ENCODE results near the gene TRIB2. TPM values are rescaled to one million over a fixed set of nuclear protein-coding genes. Genes with fewer than 3 reads are reported as not detected.

TRIB2 gene
- total and polyA plus RNA-seq, 2 of the 13 experiments (the other 11 are each of a cell fraction or from before 2014, with no cell fraction given): 1.1 to 2.3 TPM

DNA sequence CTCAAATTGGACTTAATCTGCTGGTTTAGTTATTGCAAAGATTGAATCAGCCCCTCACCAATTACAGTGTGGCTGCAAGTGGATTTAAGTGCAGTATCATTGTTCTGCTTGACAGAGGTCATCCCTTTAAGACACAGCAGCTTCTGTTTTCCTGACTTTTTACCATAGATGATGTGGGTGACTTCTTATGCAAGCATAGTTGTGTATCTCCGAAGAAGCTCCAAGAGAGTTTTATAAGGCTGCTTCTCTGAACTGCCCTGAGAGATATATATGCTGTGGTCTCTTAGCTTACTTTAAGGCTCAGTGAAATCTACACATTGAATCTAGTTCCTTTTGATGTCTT lies 3.5 kb downstream of the TRIB2 start:
- intact Hi-C loops (cut with micrococcal nuclease; ENCODE audit: unreplicated experiment): no loop called here
- in situ Hi-C loops (cut with HindIII; ENCODE audit: extremely low pct_ligation_motif_present, low pct_unique_long_range_greater_than_20kb): no loop called here
- DNase-seq (ENCODE audit: low spot score) (no peak), ATAC-seq (no peak), FAIRE-seq (no peak)
- peaks cover 33% of the 10 kb centered on the region for H3K4me1 ChIP-seq (ENCODE audit: insufficient read depth, low read length)
- H4K20me1 ChIP-seq (ENCODE audit: insufficient read depth, low read length): no peaks in the 10 kb centered on the region
- WGBS (ENCODE audit: low lambda C conversion rate): 5% methylated on average over 1 of the region's 1 CpG
- H3K9me3 ChIP-seq (ENCODE audit: low read length): no peaks in the 10 kb centered on the region
- no peak overlapping the region for H3K9ac ChIP-seq (ENCODE audit: insufficient read depth, low read depth, low read length)
- no peaks in the 10 kb centered on the region for H3K36me3 ChIP-seq (replicated peaks in 1 of 2; ENCODE audit: control insufficient read depth in 1 of 2, insufficient read depth in 2 of 2, low read length in 2 of 2)
- peaks cover 6 to 42% of the 10 kb centered on the region in 2 experiments for H3K27me3 ChIP-seq (ENCODE audit: control insufficient read depth in 1 of 2, insufficient read depth in 2 of 2, low read length in 2 of 2)
- POLR2A ChIA-PET: no interaction called here
- no peak overlapping the region for H2AFZ ChIP-seq (ENCODE audit: low read length)
- no TSS peak for BruUV-seq (replicated peaks)
- no peak overlapping the region for H3K4me3 ChIP-seq (replicated peaks in 1 of 3; ENCODE audit: insufficient read depth in 1 of 3, low read depth in 2 of 3, low read length in 3 of 3)
- H3K79me2 ChIP-seq (ENCODE audit: insufficient read depth, low read length): no peaks in the 10 kb centered on the region
- H3K27ac ChIP-seq (ENCODE audit: extremely low read length, insufficient read depth, low read length): no peak overlapping the region
- no peak overlapping the region for H3K4me2 ChIP-seq (ENCODE audit: low read depth, low read length)
- CTCF ChIA-PET (ENCODE audit: low intra/inter-chr PET ratio, low total read pairs): no interaction called here
- TF ChIP-seq, protein P1, sequence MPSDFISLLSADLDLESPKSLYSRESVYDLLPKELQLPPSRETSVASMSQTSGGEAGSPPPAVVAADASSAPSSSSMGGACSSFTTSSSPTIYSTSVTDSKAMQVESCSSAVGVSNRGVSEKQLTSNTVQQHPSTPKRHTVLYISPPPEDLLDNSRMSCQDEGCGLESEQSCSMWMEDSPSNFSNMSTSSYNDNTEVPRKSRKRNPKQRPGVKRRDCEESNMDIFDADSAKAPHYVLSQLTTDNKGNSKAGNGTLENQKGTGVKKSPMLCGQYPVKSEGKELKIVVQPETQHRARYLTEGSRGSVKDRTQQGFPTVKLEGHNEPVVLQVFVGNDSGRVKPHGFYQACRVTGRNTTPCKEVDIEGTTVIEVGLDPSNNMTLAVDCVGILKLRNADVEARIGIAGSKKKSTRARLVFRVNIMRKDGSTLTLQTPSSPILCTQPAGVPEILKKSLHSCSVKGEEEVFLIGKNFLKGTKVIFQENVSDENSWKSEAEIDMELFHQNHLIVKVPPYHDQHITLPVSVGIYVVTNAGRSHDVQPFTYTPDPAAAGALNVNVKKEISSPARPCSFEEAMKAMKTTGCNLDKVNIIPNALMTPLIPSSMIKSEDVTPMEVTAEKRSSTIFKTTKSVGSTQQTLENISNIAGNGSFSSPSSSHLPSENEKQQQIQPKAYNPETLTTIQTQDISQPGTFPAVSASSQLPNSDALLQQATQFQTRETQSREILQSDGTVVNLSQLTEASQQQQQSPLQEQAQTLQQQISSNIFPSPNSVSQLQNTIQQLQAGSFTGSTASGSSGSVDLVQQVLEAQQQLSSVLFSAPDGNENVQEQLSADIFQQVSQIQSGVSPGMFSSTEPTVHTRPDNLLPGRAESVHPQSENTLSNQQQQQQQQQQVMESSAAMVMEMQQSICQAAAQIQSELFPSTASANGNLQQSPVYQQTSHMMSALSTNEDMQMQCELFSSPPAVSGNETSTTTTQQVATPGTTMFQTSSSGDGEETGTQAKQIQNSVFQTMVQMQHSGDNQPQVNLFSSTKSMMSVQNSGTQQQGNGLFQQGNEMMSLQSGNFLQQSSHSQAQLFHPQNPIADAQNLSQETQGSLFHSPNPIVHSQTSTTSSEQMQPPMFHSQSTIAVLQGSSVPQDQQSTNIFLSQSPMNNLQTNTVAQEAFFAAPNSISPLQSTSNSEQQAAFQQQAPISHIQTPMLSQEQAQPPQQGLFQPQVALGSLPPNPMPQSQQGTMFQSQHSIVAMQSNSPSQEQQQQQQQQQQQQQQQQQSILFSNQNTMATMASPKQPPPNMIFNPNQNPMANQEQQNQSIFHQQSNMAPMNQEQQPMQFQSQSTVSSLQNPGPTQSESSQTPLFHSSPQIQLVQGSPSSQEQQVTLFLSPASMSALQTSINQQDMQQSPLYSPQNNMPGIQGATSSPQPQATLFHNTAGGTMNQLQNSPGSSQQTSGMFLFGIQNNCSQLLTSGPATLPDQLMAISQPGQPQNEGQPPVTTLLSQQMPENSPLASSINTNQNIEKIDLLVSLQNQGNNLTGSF (CRISPR knock-in tag; IDR thresholded peaks at IDR 0.05): no peak
- TF ChIP-seq, protein P2, sequence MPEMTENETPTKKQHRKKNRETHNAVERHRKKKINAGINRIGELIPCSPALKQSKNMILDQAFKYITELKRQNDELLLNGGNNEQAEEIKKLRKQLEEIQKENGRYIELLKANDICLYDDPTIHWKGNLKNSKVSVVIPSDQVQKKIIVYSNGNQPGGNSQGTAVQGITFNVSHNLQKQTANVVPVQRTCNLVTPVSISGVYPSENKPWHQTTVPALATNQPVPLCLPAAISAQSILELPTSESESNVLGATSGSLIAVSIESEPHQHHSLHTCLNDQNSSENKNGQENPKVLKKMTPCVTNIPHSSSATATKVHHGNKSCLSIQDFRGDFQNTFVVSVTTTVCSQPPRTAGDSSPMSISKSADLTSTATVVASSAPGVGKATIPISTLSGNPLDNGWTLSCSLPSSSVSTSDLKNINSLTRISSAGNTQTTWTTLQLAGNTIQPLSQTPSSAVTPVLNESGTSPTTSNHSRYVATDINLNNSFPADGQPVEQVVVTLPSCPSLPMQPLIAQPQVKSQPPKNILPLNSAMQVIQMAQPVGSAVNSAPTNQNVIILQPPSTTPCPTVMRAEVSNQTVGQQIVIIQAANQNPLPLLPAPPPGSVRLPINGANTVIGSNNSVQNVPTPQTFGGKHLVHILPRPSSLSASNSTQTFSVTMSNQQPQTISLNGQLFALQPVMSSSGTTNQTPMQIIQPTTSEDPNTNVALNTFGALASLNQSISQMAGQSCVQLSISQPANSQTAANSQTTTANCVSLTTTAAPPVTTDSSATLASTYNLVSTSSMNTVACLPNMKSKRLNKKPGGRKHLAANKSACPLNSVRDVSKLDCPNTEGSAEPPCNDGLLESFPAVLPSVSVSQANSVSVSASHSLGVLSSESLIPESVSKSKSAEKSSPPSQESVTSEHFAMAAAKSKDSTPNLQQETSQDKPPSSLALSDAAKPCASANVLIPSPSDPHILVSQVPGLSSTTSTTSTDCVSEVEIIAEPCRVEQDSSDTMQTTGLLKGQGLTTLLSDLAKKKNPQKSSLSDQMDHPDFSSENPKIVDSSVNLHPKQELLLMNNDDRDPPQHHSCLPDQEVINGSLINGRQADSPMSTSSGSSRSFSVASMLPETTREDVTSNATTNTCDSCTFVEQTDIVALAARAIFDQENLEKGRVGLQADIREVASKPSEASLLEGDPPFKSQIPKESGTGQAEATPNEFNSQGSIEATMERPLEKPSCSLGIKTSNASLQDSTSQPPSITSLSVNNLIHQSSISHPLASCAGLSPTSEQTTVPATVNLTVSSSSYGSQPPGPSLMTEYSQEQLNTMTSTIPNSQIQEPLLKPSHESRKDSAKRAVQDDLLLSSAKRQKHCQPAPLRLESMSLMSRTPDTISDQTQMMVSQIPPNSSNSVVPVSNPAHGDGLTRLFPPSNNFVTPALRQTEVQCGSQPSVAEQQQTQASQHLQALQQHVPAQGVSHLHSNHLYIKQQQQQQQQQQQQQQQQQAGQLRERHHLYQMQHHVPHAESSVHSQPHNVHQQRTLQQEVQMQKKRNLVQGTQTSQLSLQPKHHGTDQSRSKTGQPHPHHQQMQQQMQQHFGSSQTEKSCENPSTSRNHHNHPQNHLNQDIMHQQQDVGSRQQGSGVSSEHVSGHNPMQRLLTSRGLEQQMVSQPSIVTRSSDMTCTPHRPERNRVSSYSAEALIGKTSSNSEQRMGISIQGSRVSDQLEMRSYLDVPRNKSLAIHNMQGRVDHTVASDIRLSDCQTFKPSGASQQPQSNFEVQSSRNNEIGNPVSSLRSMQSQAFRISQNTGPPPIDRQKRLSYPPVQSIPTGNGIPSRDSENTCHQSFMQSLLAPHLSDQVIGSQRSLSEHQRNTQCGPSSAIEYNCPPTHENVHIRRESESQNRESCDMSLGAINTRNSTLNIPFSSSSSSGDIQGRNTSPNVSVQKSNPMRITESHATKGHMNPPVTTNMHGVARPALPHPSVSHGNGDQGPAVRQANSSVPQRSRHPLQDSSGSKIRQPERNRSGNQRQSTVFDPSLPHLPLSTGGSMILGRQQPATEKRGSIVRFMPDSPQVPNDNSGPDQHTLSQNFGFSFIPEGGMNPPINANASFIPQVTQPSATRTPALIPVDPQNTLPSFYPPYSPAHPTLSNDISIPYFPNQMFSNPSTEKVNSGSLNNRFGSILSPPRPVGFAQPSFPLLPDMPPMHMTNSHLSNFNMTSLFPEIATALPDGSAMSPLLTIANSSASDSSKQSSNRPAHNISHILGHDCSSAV (CRISPR knock-in tag; IDR thresholded peaks at IDR 0.05; ENCODE audit: borderline replicate concordance): no peak
- TF ChIP-seq RCOR2 (CRISPR knock-in tag; IDR thresholded peaks at IDR 0.05) (no peak), KLF13 (CRISPR knock-in tag; IDR thresholded peaks at IDR 0.05) (no peak)
- TF ChIP-seq, protein P3, sequence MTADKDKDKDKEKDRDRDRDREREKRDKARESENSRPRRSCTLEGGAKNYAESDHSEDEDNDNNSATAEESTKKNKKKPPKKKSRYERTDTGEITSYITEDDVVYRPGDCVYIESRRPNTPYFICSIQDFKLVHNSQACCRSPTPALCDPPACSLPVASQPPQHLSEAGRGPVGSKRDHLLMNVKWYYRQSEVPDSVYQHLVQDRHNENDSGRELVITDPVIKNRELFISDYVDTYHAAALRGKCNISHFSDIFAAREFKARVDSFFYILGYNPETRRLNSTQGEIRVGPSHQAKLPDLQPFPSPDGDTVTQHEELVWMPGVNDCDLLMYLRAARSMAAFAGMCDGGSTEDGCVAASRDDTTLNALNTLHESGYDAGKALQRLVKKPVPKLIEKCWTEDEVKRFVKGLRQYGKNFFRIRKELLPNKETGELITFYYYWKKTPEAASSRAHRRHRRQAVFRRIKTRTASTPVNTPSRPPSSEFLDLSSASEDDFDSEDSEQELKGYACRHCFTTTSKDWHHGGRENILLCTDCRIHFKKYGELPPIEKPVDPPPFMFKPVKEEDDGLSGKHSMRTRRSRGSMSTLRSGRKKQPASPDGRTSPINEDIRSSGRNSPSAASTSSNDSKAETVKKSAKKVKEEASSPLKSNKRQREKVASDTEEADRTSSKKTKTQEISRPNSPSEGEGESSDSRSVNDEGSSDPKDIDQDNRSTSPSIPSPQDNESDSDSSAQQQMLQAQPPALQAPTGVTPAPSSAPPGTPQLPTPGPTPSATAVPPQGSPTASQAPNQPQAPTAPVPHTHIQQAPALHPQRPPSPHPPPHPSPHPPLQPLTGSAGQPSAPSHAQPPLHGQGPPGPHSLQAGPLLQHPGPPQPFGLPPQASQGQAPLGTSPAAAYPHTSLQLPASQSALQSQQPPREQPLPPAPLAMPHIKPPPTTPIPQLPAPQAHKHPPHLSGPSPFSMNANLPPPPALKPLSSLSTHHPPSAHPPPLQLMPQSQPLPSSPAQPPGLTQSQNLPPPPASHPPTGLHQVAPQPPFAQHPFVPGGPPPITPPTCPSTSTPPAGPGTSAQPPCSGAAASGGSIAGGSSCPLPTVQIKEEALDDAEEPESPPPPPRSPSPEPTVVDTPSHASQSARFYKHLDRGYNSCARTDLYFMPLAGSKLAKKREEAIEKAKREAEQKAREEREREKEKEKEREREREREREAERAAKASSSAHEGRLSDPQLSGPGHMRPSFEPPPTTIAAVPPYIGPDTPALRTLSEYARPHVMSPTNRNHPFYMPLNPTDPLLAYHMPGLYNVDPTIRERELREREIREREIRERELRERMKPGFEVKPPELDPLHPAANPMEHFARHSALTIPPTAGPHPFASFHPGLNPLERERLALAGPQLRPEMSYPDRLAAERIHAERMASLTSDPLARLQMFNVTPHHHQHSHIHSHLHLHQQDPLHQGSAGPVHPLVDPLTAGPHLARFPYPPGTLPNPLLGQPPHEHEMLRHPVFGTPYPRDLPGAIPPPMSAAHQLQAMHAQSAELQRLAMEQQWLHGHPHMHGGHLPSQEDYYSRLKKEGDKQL (CRISPR knock-in tag; IDR thresholded peaks at IDR 0.05; ENCODE audit: low read depth): no peak
